ENCODE results near the gene AXDND1.

- no peak for TF ChIP-seq ZNF274 (IDR thresholded peaks at IDR 0.05; ENCODE audit: low read depth, low read length)
- TF ChIP-seq SUZ12 (IDR thresholded peaks at IDR 0.05; ENCODE audit: extremely low read depth, insufficient read depth, insufficient read length): no peak
These were observed 24.9 kb upstream of the AXDND1 start for GRCh38 chr1:179340918-179341317.

All from NT2/D1 (cell line).